ENCODE measurements around the gene VEPH1. TPM values are rescaled to one million over a fixed set of nuclear protein-coding genes. Genes with fewer than 3 reads are reported as not detected.
A peak's percentile ranks its signal among the peaks of the same experiment; 100 is the strongest.

Gene VEPH1
- total and polyA plus RNA-seq, 3 donors from 2014 or later: 2.7 to 8.1 (median 3.0) TPM

GRCh38 chr3:157240408-157240807, 262.8 kb downstream of the VEPH1 start:
- no peak overlapping the region for H3K4me3 ChIP-seq
- no peak overlapping the region for H3K27ac ChIP-seq
- intact Hi-C loops (cut with DNase I; ENCODE audit: low total_unique reads): no loop called here
- no peaks in the 10 kb centered on the region for H3K9me3 ChIP-seq
- H3K36me3 ChIP-seq (ENCODE audit: low read depth, missing control alignments): no peaks in the 10 kb centered on the region
- 62 to 74% methylated on average over 1 of the region's 1 CpG for WGBS, 2 donors
- H3K27me3 ChIP-seq: no peaks in the 10 kb centered on the region
- DNase-seq: no peak
- H3K4me1 ChIP-seq: no peaks in the 10 kb centered on the region
- TF ChIP-seq POLR2A (IDR thresholded peaks at IDR 0.05): no peak
- TF ChIP-seq CTCF (IDR thresholded peaks at IDR 0.05): no peak

- intact Hi-C loops (cut with DNase I; ENCODE audit: low total_unique reads): no loop called here
These were observed 264.0 kb downstream of the VEPH1 start for GRCh38 chr3:157239082-157239704.

GRCh38 chr3:157238457-157238856, 264.8 kb downstream of the VEPH1 start:
- 96 to 97% methylated on average over 1 of the region's 1 CpG for WGBS, 2 donors
- Histone ChIP-seq H3K36me3 (ENCODE audit: low read depth, missing control alignments) (no peaks in the 10 kb centered on the region), H3K9me3 (no peaks in the 10 kb centered on the region), H3K27ac (no peak overlapping the region), H3K27me3 (no peaks in the 10 kb centered on the region), H3K4me1 (no peaks in the 10 kb centered on the region), H3K4me3 (no peak overlapping the region)
- no peak for TF ChIP-seq CTCF (IDR thresholded peaks at IDR 0.05)
- TF ChIP-seq POLR2A (IDR thresholded peaks at IDR 0.05): no peak
- DNase-seq: no peak
- intact Hi-C loops (cut with DNase I; ENCODE audit: low total_unique reads): no loop called here

More at GRCh38 chr3:157239082-157239704, 264.0 kb downstream of the VEPH1 start:
- no peak for TF ChIP-seq POLR2A (IDR thresholded peaks at IDR 0.05)
- peak in 2 of 3 experiments; percentile 28 to 44 for TF ChIP-seq CTCF (IDR thresholded peaks at IDR 0.05)
- no peak overlapping the region for H3K27ac ChIP-seq
- no peak overlapping the region for H3K4me3 ChIP-seq
- no peaks in the 10 kb centered on the region for H3K27me3 ChIP-seq
- no peaks in the 10 kb centered on the region for H3K4me1 ChIP-seq
- 51 to 59% methylated on average over 5 of the region's 5 CpGs for WGBS, 2 donors
- no peaks in the 10 kb centered on the region for H3K36me3 ChIP-seq (ENCODE audit: low read depth, missing control alignments)
- DNase-seq: peak; percentile 82
- H3K9me3 ChIP-seq: no peaks in the 10 kb centered on the region

- H3K27ac ChIP-seq: no peak overlapping the region
- whole genome bisulfite sequencing, 2 donors: 48 to 58% methylated on average over 3 of the region's 3 CpGs
- TF ChIP-seq POLR2A (IDR thresholded peaks at IDR 0.05): no peak
- no peak for TF ChIP-seq CTCF (IDR thresholded peaks at IDR 0.05)
These were observed 265.3 kb downstream of the VEPH1 start for GRCh38 chr3:157237886-157238285.

GRCh38 chr3:157235291-157235690, 267.9 kb downstream of the VEPH1 start:
- 75 to 91% methylated on average over 2 of the region's 2 CpGs for WGBS, 2 donors
- TF ChIP-seq POLR2A (IDR thresholded peaks at IDR 0.05): no peak
- TF ChIP-seq CTCF (IDR thresholded peaks at IDR 0.05): no peak

More at GRCh38 chr3:157237886-157238285, 265.3 kb downstream of the VEPH1 start:
- Histone ChIP-seq H3K4me1 (no peaks in the 10 kb centered on the region), H3K4me3 (no peak overlapping the region), H3K9me3 (no peaks in the 10 kb centered on the region), H3K36me3 (ENCODE audit: low read depth, missing control alignments) (no peaks in the 10 kb centered on the region), H3K27me3 (no peaks in the 10 kb centered on the region)
- intact Hi-C loops (cut with DNase I; ENCODE audit: low total_unique reads): no loop called here
- no peak for DNase-seq

More at GRCh38 chr3:157235291-157235690, 267.9 kb downstream of the VEPH1 start:
- intact Hi-C loops (cut with DNase I; ENCODE audit: low total_unique reads): no loop called here
- no peaks in the 10 kb centered on the region for H3K27me3 ChIP-seq
- no peak overlapping the region for H3K4me3 ChIP-seq
- H3K27ac ChIP-seq: no peak overlapping the region
- no peaks in the 10 kb centered on the region for H3K36me3 ChIP-seq (ENCODE audit: low read depth, missing control alignments)
- no peaks in the 10 kb centered on the region for H3K9me3 ChIP-seq
- H3K4me1 ChIP-seq: no peaks in the 10 kb centered on the region
- no peak for DNase-seq

All from testis (tissue), 3 donors.